Loucy (cell line): ENCODE data around the gene FN3KRP.
"Not testable (repeated sequence)": the region's sequence is repeated elsewhere in the genome, so short reads cannot be mapped to it uniquely, and the experiment has no call there.

ENCODE experiments used
- EZH2phosphoT487 ChIP-seq: fragments of 200-600 bp; IDR thresholded peaks from 2 replicates; pipeline ENCODE4 v1.6.1; 2018; ENCODE audit warnings: antibody characterized with exemption, mild to moderate bottlenecking, moderate library complexity, borderline replicate concordance
- TF ChIP-seq, protein P1 (sequence below): fragments of 200-600 bp; sonication (generic); conservative IDR thresholded peaks from 2 replicates; pipeline ENCODE4 v1.5.1; 2014; ENCODE audit warnings: mild to moderate bottlenecking, antibody characterized with exemption, low read length

DNA sequence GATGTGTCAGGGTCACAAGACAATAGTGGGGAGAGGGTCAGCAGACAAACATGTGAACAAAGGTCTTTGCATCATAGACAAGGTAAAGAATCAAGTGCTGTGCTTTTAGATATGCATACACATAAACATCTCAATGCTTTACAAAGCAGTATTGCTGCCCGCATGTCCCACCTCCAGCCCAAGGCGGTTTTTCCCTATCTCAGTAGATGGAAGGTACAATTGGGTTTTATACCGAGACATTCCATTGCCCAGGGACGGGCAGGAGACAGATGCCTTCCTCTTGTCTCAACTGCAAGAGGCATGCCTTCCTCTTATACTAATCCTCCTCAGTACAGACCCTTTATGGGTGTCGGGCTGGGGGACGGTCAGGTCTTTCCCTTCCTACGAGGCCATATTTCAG lies 28.2 kb downstream of the FN3KRP start:
- TF ChIP-seq, protein P1, sequence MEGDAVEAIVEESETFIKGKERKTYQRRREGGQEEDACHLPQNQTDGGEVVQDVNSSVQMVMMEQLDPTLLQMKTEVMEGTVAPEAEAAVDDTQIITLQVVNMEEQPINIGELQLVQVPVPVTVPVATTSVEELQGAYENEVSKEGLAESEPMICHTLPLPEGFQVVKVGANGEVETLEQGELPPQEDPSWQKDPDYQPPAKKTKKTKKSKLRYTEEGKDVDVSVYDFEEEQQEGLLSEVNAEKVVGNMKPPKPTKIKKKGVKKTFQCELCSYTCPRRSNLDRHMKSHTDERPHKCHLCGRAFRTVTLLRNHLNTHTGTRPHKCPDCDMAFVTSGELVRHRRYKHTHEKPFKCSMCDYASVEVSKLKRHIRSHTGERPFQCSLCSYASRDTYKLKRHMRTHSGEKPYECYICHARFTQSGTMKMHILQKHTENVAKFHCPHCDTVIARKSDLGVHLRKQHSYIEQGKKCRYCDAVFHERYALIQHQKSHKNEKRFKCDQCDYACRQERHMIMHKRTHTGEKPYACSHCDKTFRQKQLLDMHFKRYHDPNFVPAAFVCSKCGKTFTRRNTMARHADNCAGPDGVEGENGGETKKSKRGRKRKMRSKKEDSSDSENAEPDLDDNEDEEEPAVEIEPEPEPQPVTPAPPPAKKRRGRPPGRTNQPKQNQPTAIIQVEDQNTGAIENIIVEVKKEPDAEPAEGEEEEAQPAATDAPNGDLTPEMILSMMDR = not testable (repeated sequence)
- TF ChIP-seq EZH2phosphoT487 = not testable (repeated sequence)
